T-helper 17 cell (primary cell): ENCODE data around the gene OR52W1. TPM values are rescaled to one million over a fixed set of nuclear protein-coding genes. Genes with fewer than 3 reads are reported as not detected.

Experiments
- ATAC-seq: fragments of 150-1000 bp; cut with Tn5 transposase; 2 replicates; pipeline ENCODE4 v1.10.0; 2021; ENCODE audit warnings: mild to moderate bottlenecking, moderate library complexity
- DNase-seq, 3 donors: peaks; one replicate each; pipeline versions ENCODE4 v3.0.0 to v3.0.0-alpha.2; 2020 to 2021
- H3K9me3 ChIP-seq: one replicate; pipeline ENCODE4 v1.7.0; 2013; ENCODE audit warnings: low read length, mild to moderate bottlenecking; ENCODE audit not compliant: control insufficient read depth, poor library complexity, severe bottlenecking
- H3K27ac Mint-ChIP-seq: one replicate; pipeline ENCODE4 v1.8.0; 2022; ENCODE audit warnings: mild to moderate bottlenecking, moderate library complexity, mixed read lengths
- H3K27me3 Mint-ChIP-seq: one replicate; pipeline ENCODE4 v1.8.0; 2022; ENCODE audit warnings: mixed read lengths
- H3K36me3 Mint-ChIP-seq: one replicate; pipeline ENCODE4 v1.8.0; 2022; ENCODE audit warnings: low read depth, mixed read lengths
- H3K4me1 Mint-ChIP-seq: one replicate; pipeline ENCODE4 v1.8.0; 2022; ENCODE audit warnings: mild to moderate bottlenecking, mixed read lengths
- H3K4me3 Mint-ChIP-seq: one replicate; pipeline ENCODE4 v1.8.0; 2022; ENCODE audit warnings: mild to moderate bottlenecking, moderate library complexity, mixed read lengths
- total RNA-seq, 4 donors: library from RNA in 2 of 4; stranded (reverse) in 2 of 4; gene quantifications; one replicate each; pipeline ENCODE4 v1.2.3 and lab custom pipeline; 2022 to 2026

OR52W1 gene
- total RNA-seq, 2 donors from 2014 or later, result not detected

DNA sequence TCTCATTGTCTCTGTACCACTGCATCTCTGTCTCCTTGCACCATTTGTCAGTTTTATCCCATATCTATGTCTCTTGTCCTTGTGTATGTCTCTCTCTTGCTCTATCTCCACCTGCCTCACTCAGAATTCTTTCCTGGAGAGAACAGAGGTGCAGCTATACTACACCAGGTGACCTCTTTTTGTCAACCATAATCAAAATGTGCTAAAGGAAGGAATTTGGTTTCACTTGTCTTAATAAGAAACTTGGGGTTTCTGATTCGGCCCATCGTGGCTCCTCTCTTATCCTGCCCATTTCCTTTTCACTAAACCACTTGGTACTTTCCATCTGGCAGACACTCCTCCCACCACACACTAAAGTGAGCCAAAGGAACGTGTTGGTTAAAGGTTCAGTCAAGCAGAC lies 4.3 kb downstream of the OR52W1 start:
- peak overlapping the region; percentile 39 for H3K27ac Mint-ChIP-seq
- H3K9me3 ChIP-seq, result no peaks in the 10 kb centered on the region
- peaks cover 30% of the 10 kb centered on the region for H3K4me1 Mint-ChIP-seq
- H3K4me3 Mint-ChIP-seq, result peak overlapping the region; percentile 0
- DNase-seq (no peak), ATAC-seq (peak; percentile 90)
- no peaks in the 10 kb centered on the region for H3K27me3 Mint-ChIP-seq
- H3K36me3 Mint-ChIP-seq, result peaks cover 3% of the 10 kb centered on the region

DNA sequence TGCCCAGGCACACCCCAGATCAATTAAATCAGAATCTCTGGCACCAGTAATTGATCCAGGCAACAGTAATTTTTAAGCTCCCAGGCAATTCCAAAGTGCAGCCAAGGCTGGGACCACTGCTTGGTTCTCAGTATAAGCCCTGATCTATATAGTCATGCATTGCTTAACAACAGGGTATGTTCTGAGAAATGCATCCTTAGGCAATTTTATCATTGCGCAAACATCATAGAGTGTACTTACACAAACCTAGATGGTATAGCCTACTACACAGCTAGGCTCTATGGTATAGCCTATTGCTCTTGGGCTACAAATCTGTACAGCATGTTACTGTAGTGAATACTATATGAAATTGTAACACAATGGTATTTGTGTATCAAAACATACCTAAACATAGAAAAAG lies 5.7 kb downstream of the OR52W1 start:
- Mint-ChIP-seq H3K36me3 (peaks cover 7% of the 10 kb centered on the region), H3K4me1 (peaks cover 36% of the 10 kb centered on the region), H3K27me3 (no peaks in the 10 kb centered on the region), H3K27ac (no peak overlapping the region), H3K4me3 (no peak overlapping the region)
- ATAC-seq (no peak), DNase-seq (no peak)
- no peaks in the 10 kb centered on the region for H3K9me3 ChIP-seq

DNA sequence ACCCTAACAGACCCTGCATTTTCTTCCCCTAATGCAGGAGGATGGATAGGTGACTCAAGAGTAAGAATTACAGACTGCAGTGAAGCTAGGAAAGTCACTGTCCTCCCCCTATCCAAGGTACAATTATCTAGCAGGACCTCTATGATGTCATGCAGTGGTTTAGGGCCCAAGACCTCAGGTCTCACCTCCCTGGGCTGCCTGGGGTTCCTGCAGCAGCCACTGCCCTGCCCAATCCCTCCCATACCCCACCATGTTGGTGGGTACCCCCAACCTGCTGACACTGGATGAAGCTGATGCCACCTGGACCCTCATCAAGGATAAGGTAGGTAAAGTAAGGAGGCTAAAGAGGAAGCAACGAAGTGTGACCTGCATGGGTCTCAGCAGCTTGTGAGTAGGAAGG lies 6.3 kb downstream of the OR52W1 start, which contains the start of gene C11orf42:
TSS of gene C11orf42 (plus strand) at position 192 of the 400 bp plus-strand sequence. CDS start at position 251, 59 bp downstream.
- peak within 1 kb of the TSS; percentile 37 for H3K27ac Mint-ChIP-seq

DNA sequence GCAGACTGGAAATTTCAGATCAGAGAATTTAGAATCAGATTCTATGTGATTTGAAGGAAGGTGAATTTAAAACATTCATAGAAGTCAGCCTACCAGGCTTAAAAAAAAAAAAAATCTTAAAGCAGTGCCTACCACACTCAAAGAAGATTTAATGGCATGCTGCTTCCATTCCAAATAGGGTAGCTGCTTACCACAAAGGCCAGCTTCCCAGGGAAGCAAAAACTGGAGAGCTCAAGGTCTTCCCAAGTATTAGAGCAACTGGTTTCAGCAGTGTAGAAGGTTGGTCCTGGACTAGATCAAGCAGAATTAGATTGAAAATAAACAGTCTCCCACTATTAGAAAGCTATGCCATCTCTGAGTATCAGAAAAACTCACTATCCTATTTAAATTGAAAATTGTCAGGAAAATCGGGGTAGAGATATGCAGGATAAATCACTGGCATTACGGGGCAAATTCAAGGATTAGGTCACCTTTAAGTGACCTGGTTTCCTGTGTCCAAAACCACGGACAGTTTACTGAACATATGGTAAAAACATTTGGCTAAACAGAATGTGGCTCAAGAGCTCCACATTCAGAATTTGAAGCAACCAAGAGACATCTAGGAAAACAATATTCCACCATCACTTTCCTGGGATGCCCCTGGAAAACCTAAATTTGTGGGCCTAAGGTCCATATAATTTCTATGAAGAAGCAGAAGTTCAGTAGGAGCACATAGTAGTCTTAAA lies 7.6 kb downstream of the OR52W1 start:
- H3K4me3 Mint-ChIP-seq, result no peak overlapping the region

More for the DNA sequence above, 6.3 kb downstream of the OR52W1 start, which contains the start of gene C11orf42:
- no peak within 1 kb of the TSS for H3K4me3 Mint-ChIP-seq
- H3K9me3 ChIP-seq, result no peaks in the 10 kb centered on the region
- H3K4me1 Mint-ChIP-seq, result peaks cover 36% of the 10 kb centered on the region
- no peak for DNase-seq
- peaks cover 10% of the 10 kb centered on the region for H3K36me3 Mint-ChIP-seq
- H3K27me3 Mint-ChIP-seq, result no peaks in the 10 kb centered on the region
- ATAC-seq, result no peak

DNA sequence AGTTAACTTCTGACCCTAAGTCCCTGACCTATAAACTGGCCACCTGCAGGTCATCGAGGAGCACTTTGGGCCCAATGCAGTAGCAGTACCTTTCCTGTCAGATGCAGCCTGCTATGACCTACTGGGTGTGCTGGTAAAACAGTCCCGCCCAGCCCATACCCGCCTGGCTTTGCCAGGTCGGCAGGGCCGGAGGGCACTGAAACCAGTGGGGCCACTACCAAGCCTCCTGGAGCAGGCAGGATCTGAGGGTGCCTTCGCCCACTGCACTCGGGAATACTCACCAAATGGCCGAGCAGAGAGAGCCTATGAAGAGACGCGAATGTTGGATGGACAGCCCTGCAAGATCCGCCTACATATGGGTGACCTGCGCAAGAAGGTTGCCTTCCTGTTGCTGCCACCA lies 10.8 kb downstream of the OR52W1 start:
- ATAC-seq, result no peak

More for the DNA sequence above, 7.6 kb downstream of the OR52W1 start:
- Mint-ChIP-seq H3K27ac (peak overlapping the region; percentile 37), H3K36me3 (peaks cover 16% of the 10 kb centered on the region), H3K27me3 (no peaks in the 10 kb centered on the region), H3K4me1 (peaks cover 32% of the 10 kb centered on the region)
- DNase-seq (no peak), ATAC-seq (no peak)
- no peaks in the 10 kb centered on the region for H3K9me3 ChIP-seq

DNA sequence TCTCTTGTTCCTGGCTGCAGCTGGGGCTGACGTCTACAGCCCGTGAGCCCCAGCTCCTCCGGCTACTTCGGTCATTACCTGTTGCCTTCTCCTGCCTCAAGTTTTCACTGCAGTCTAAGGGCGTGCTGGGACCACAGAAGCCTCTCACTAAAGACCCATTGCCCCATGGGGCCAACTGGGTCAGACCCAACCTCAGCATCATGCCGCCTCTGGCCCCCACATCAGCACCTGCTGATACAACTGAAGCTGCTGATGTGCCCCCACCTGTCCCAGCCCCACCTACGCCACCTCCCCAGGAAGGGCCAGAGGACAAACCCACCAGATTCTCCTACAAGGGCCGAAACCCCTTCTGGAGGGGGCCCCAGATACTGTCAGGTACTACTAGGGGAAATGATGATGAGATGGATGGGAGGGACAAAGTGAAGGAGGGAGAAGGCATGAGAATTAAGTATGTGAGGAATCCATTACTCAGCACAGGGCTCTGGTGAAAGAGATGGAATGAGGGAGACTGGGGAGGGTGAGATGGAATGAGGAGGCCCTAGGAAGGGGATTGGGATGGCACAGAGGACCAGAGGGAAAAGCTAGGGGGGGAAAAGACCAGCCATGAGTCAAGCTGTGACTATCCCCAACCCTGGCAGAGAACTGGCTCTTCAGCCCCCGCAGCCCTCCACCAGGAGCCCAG lies 11.4 kb downstream of the OR52W1 start:
- peaks cover 8% of the 10 kb centered on the region for H3K4me1 Mint-ChIP-seq
- H3K9me3 ChIP-seq, result no peaks in the 10 kb centered on the region
- no peak overlapping the region for H3K4me3 Mint-ChIP-seq
- H3K27ac Mint-ChIP-seq, result no peak overlapping the region
- peaks cover 19% of the 10 kb centered on the region for H3K36me3 Mint-ChIP-seq
- H3K27me3 Mint-ChIP-seq, result no peaks in the 10 kb centered on the region
- ATAC-seq (no peak), DNase-seq (no peak)

More for the DNA sequence above, 10.8 kb downstream of the OR52W1 start:
- no peak for DNase-seq
- H3K9me3 ChIP-seq, result no peaks in the 10 kb centered on the region
- H3K36me3 Mint-ChIP-seq, result peaks cover 16% of the 10 kb centered on the region
- peaks cover 12% of the 10 kb centered on the region for H3K4me1 Mint-ChIP-seq
- H3K27ac Mint-ChIP-seq, result peak overlapping the region; percentile 14
- no peak overlapping the region for H3K4me3 Mint-ChIP-seq
- H3K27me3 Mint-ChIP-seq, result no peaks in the 10 kb centered on the region

DNA sequence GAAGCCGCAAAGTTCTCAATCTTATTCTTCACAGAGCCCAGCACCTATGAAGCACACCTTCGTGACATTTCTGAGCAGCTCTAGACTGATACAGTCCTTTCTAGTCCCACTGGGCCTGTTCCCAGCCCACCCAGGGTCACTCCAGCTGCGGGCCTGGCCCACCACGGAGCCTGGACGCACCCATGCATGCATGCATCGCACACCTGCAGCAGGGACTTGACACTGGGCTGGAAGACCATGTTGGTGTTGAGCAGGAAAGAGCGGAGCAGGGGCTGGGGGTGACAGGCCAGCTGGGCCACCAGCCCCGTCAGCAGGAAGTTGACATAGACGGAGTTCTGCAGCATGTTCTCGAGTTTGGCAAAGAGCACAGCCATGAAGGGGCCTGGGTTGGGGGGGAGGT lies 15.5 kb downstream of the OR52W1 start:
- ATAC-seq (no peak), DNase-seq (no peak)
- no peak overlapping the region for H3K4me3 Mint-ChIP-seq
- H3K36me3 Mint-ChIP-seq, result peaks cover 29% of the 10 kb centered on the region
- H3K27ac Mint-ChIP-seq, result no peak overlapping the region
- H3K27me3 Mint-ChIP-seq, result no peaks in the 10 kb centered on the region
- H3K9me3 ChIP-seq, result no peaks in the 10 kb centered on the region
- peaks cover 10% of the 10 kb centered on the region for H3K4me1 Mint-ChIP-seq

DNA sequence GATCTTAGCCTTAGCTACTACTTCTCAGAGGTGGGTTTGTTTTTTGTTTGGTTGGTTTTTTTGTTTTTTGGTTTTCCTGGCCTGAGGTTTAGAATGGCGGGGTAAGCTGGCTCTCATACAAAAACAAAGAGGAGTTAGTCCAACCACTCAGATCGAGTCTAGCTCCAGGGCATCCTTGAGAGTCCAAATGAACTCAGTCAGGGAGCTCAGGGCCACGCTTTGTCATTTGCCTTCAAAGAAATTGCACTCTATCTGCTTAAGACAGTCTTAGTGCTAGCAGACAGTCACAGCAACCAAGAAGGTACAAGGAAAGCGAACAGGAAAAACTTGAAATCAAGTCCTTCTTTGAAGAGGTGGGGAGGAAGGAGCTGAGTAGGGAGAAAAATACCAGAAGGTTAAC lies 17.5 kb downstream of the OR52W1 start:
- DNase-seq (no peak), ATAC-seq (no peak)
- Mint-ChIP-seq H3K27ac (peak overlapping the region; percentile 41), H3K27me3 (no peaks in the 10 kb centered on the region), H3K36me3 (peaks cover 21% of the 10 kb centered on the region), H3K4me1 (peaks cover 18% of the 10 kb centered on the region), H3K4me3 (no peak overlapping the region)
- H3K9me3 ChIP-seq, result no peaks in the 10 kb centered on the region

DNA sequence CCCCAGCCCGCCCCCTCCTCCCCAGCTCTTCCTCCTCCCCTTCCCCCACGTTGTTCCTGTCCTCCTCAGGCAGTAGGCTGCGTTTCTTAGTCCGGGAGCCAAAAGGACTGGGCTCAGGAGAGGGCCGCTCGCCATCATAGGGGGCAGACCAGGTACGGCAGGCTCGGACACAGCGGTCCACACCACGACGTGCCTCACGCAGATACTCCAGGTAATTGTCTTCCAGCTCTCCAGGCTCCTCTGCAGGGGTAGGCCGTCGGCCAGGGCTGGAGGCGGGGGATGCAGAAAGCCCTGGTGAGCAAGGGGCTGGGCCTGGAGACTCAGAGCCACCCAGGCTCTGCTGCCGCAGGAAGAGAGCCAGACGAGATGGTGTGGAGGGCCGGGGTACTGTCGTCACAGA lies 18.7 kb downstream of the OR52W1 start:
- no peak for ATAC-seq
- no peak for DNase-seq
- H3K27ac Mint-ChIP-seq, result peak overlapping the region; percentile 37
- no peaks in the 10 kb centered on the region for H3K27me3 Mint-ChIP-seq
- H3K36me3 Mint-ChIP-seq, result peaks cover 28% of the 10 kb centered on the region
- H3K4me3 Mint-ChIP-seq, result no peak overlapping the region
- H3K4me1 Mint-ChIP-seq, result peaks cover 25% of the 10 kb centered on the region
- no peaks in the 10 kb centered on the region for H3K9me3 ChIP-seq

DNA sequence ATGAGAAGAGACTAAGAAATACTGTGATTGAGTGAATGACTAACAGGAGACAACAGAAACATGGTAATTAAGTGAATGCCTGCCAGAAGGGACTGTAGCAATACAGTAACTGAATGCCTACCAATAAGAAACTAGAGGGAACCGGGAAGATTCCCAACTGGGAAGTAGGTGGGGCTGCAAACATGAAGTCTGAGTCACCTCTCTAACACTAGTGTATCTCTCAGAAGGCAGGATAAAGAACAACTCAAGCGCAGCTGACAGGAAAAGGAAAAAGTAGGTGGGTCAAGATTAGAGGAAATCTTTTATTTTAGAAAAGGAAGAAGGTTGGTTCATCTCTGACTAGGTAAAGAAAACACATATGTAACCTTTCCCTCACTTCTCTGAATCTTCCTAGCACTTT lies 20.3 kb downstream of the OR52W1 start:
- H3K9me3 ChIP-seq, result no peaks in the 10 kb centered on the region
- ATAC-seq (no peak), DNase-seq (no peak)
- no peaks in the 10 kb centered on the region for H3K27me3 Mint-ChIP-seq
- H3K4me3 Mint-ChIP-seq, result no peak overlapping the region
- H3K4me1 Mint-ChIP-seq, result peaks cover 27% of the 10 kb centered on the region
- no peak overlapping the region for H3K27ac Mint-ChIP-seq
- peaks cover 30% of the 10 kb centered on the region for H3K36me3 Mint-ChIP-seq

DNA sequence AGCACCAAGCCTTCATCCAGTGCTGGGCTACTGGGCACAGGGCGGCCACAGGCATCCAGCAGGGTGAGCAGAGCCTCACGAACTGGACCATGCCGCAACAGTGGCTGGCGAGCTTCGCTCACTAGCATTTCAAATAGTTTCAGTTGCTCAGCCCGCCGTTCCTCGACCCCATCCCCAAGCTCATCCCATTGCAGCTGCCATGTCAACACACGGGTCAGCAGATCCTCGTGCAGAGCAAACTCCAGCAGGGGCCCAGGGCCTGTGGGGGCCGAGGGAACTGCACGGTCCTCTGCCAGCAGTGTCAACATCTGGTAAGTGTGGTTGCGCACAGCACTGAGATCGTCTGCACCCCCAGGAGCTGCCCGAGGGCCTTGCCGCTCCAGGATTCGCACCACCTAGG lies 24.8 kb downstream of the OR52W1 start:
- ATAC-seq, result no peak
- peaks cover 22% of the 10 kb centered on the region for H3K36me3 Mint-ChIP-seq
- no peaks in the 10 kb centered on the region for H3K9me3 ChIP-seq
- no peaks in the 10 kb centered on the region for H3K27me3 Mint-ChIP-seq
- H3K4me3 Mint-ChIP-seq, result no peak overlapping the region
- no peak for DNase-seq
- H3K27ac Mint-ChIP-seq, result peak overlapping the region; percentile 19
- peaks cover 56% of the 10 kb centered on the region for H3K4me1 Mint-ChIP-seq

DNA sequence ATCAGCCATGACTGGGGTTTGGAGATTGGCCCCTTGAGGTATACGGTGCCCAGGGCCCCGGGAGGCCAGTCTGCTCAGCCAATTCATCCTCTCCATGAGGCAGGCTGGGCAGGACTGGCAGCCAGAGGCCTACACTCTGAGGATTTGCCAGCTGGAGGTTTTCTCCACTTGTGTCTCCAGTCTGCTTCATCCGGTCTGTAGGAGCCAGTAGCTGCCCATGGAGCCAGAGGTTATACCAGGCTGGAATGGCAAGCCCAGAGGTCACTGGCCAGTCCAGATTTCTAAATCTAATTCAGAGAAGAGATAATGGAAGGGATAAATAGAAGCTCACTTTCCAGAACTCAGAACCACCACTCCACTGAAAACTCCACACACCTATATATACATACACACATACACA lies 25.4 kb downstream of the OR52W1 start:
- DNase-seq (no peak), ATAC-seq (no peak)
- no peaks in the 10 kb centered on the region for H3K27me3 Mint-ChIP-seq
- peaks cover 54% of the 10 kb centered on the region for H3K4me1 Mint-ChIP-seq
- peak overlapping the region; percentile 49 for H3K4me3 Mint-ChIP-seq
- peak overlapping the region; percentile 24 for H3K27ac Mint-ChIP-seq
- no peaks in the 10 kb centered on the region for H3K9me3 ChIP-seq
- H3K36me3 Mint-ChIP-seq, result peaks cover 19% of the 10 kb centered on the region

DNA sequence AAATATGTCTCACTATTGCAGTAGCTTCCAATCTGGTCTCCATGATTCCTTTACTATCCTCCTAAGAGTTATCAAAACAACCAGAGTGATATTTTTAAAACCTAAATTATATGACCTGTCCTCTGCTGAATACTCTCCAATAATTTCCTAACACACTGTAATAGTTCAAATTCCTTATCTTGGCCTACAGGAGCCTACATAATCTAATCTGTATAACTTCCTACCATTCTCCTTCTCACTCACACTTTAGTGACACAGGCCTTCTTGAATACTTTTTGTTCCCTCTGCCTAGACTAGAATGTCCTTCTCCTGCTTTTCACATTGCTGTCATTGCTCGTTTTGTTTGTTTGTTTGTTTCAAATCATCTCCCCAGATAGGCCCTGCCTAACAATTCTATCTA lies 26.0 kb downstream of the OR52W1 start:
- H3K27me3 Mint-ChIP-seq, result no peaks in the 10 kb centered on the region
- ATAC-seq (no peak), DNase-seq (no peak)
- peaks cover 54% of the 10 kb centered on the region for H3K4me1 Mint-ChIP-seq
- H3K27ac Mint-ChIP-seq, result peak overlapping the region; percentile 24
- no peak overlapping the region for H3K4me3 Mint-ChIP-seq
- no peaks in the 10 kb centered on the region for H3K9me3 ChIP-seq
- H3K36me3 Mint-ChIP-seq, result peaks cover 18% of the 10 kb centered on the region
